K562 (cell line): ENCODE measurements around the gene RNASE4. TPM values are rescaled to one million over a fixed set of nuclear protein-coding genes. Genes with fewer than 3 reads are reported as not detected.

ENCODE experiments used
- ATAC-seq: fragments of 200-7000 bp; cut with Tn5 transposase; 3 replicates; pipeline ENCODE4 v1.9.1; 2020; ENCODE audit warnings: moderate library complexity
- Bru-seq: library from RNA; stranded (reverse); fragments of 400-500 nt; gene quantifications from one replicate; lab custom pipeline; 2021; lab: Mats Ljungman, UMichigan
- BruChase-seq, 2 experiments: library from RNA; stranded (reverse); fragments of 400-500 nt; gene quantifications; one replicate each; lab custom pipeline; 2021; lab: Mats Ljungman, UMichigan
- BruUV-seq: library from RNA; stranded (reverse); fragments of 400-500 nt; replicated peaks from 2 replicates; lab custom pipeline; 2021; lab: Mats Ljungman, UMichigan
- CTCF ChIA-PET: fragments of 300-600 bp; formaldehyde crosslinking; extraction: SDS; loops from one replicate; lab custom pipeline; 2021; ENCODE audit warnings: low intra/inter-chr PET ratio; lab: Yijun Ruan, JAX
- POLR2A ChIA-PET: fragments of 300-600, 350-650 bp; sonication (Branson Sonifier 250); formaldehyde crosslinking; extraction: SDS; loops from one replicate; lab custom pipeline; 2021; ENCODE audit warnings: antibody characterized with exemption, inconsistent platforms; lab: Yijun Ruan, JAX
- DNase-seq, 4 experiments: peaks; one replicate each; pipeline versions ENCODE4 v3.0.0 to v3.0.0-alpha.2; 2011 to 2018; ENCODE audit warnings: low spot score in 3 of 4, mixed read lengths in 3 of 4; ENCODE audit errors: extremely low read depth in 1 of 4
- FAIRE-seq: peaks from 2 replicates; lab custom pipeline; 2011; peaks lifted over from hg19 to GRCh38; lab: Jason Lieb, UNC
- H2AFZ ChIP-seq: 2 replicates; pipeline ENCODE4 v1.6.0; 2011; ENCODE audit warnings: low read depth, low read length, control low read depth, inconsistent platforms
- H3K27ac ChIP-seq: fragments of 200-600 bp; 3 replicates; pipeline ENCODE4 v1.8.0; 2011; ENCODE audit warnings: low read depth, mild to moderate bottlenecking, control low read depth, inconsistent platforms, low read length, moderate library complexity, mixed read lengths; ENCODE audit errors: extremely low read depth
- H3K27me3 ChIP-seq, 2 experiments: fragments of 300-600 bp in 1 of 2; 2 replicates in 1 of 2; 3 replicates in 1 of 2; pipeline versions ENCODE4 v1.6.0 to v1.8.0; 2011; ENCODE audit warnings: inconsistent platforms in 2 of 2, low read length in 2 of 2, mild to moderate bottlenecking in 1 of 2, mixed read lengths in 1 of 2, moderate library complexity in 1 of 2; ENCODE audit not compliant: control insufficient read depth in 2 of 2, insufficient read depth in 2 of 2
- H3K36me3 ChIP-seq: fragments of 300-600 bp; 3 replicates; pipeline ENCODE4 v1.8.0; 2011; ENCODE audit warnings: mild to moderate bottlenecking, low read length, inconsistent platforms; ENCODE audit not compliant: control insufficient read depth, insufficient read depth
- H3K4me1 ChIP-seq, 2 experiments: fragments of 200-600 bp in 1 of 2; replicated peaks in 1 of 2; 2 replicates in 1 of 2; 3 replicates in 1 of 2; pipeline versions ENCODE4 v1.5.1 to v1.8.0; 2011; ENCODE audit warnings: inconsistent platforms in 2 of 2, low read length in 2 of 2, mild to moderate bottlenecking in 1 of 2, mixed read lengths in 1 of 2, moderate library complexity in 1 of 2; ENCODE audit not compliant: control insufficient read depth in 2 of 2, insufficient read depth in 2 of 2
- H3K4me2 ChIP-seq: 2 replicates; pipeline ENCODE4 v1.6.1; 2011; ENCODE audit warnings: low read length, control low read depth, inconsistent platforms, mixed read lengths; ENCODE audit not compliant: insufficient read depth
- H3K4me3 ChIP-seq: fragments of 200-600 bp; sonication (generic), shearing (Covaris generic); 2 replicates; pipeline ENCODE4 v1.5.1; 2016; ENCODE audit warnings: control low read depth, inconsistent platforms
- H3K79me2 ChIP-seq: fragments of 200-600 bp; 3 replicates; pipeline ENCODE4 v1.8.0; 2011; ENCODE audit warnings: low read length, inconsistent platforms; ENCODE audit not compliant: control insufficient read depth, insufficient read depth
- H3K9ac ChIP-seq, 2 experiments: 2 replicates each; pipeline versions ENCODE4 v1.6.0 to v1.6.1; 2011; ENCODE audit warnings: low read depth in 2 of 2, low read length in 2 of 2, control low read depth in 1 of 2, inconsistent platforms in 1 of 2, mild to moderate bottlenecking in 1 of 2, mixed read lengths in 1 of 2; ENCODE audit not compliant: insufficient read depth in 1 of 2
- H3K9me1 ChIP-seq: one replicate; pipeline ENCODE4 v1.6.0; 2011; ENCODE audit warnings: inconsistent platforms, mild to moderate bottlenecking, low read length, moderate library complexity; ENCODE audit not compliant: control insufficient read depth, insufficient read depth
- H3K9me3 ChIP-seq: replicated peaks from 2 replicates; pipeline ENCODE4 v1.5.1; 2011; ENCODE audit warnings: low read depth, low read length, inconsistent platforms; ENCODE audit not compliant: control insufficient read depth, insufficient read depth
- H4K20me1 ChIP-seq: replicated peaks from 2 replicates; pipeline ENCODE4 v1.6.1; 2011; ENCODE audit warnings: low read length, inconsistent platforms, mixed read lengths; ENCODE audit not compliant: control insufficient read depth, insufficient read depth
- ATF7 ChIP-seq: fragments of 450-650 bp; IDR thresholded peaks from 2 replicates; pipeline ENCODE4 v1.7.1; 2014; ENCODE audit warnings: mild to moderate bottlenecking, moderate library complexity
- DPF2 ChIP-seq: fragments of 450-650 bp; IDR thresholded peaks from 2 replicates; pipeline ENCODE4 v1.6.1; 2016
- MAFK ChIP-seq: IDR thresholded peaks from 2 replicates; pipeline ENCODE4 v1.6.1; 2011; ENCODE audit warnings: low read length, improper control_type of control experiment
- NCOR1 ChIP-seq: fragments of 450-650 bp; IDR thresholded peaks from 2 replicates; pipeline ENCODE4 v1.6.1; 2016; ENCODE audit warnings: mild to moderate bottlenecking, moderate library complexity
- NR2C2 ChIP-seq, 2 experiments: fragments of 200-800 bp in 1 of 2; sonication (Bioruptor generic) in 1 of 2; sonication (generic) in 1 of 2; formaldehyde crosslinking in 1 of 2; IDR thresholded peaks; 2 replicates each; pipeline versions ENCODE4 v1.6.1 to v1.8.0; 2016 to 2022; ENCODE audit warnings: mild to moderate bottlenecking in 1 of 2, missing compliant biosample characterization in 1 of 2, missing genetic modification characterization in 1 of 2, missing genetic modification reagents in 1 of 2
- OTX1 ChIP-seq: fragments of 450-650 bp; formaldehyde crosslinking; IDR thresholded peaks from 2 replicates; pipeline ENCODE4 v1.4.0; 2022; ENCODE audit warnings: mild to moderate bottlenecking
- PHF21A ChIP-seq: fragments of 450-650 bp; IDR thresholded peaks from 2 replicates; pipeline ENCODE4 v1.6.1; 2017; ENCODE audit warnings: low read depth, borderline replicate concordance
- RBBP5 ChIP-seq: fragments of 200-600 bp; sonication (generic); IDR thresholded peaks from 2 replicates; pipeline ENCODE4 v1.6.1; 2012; ENCODE audit warnings: borderline replicate concordance, mild to moderate bottlenecking, low read length, control low read depth, inconsistent platforms; ENCODE audit not compliant: insufficient read depth, poor library complexity, severe bottlenecking
- SNRNP70 ChIP-seq: fragments of 200-400 bp; formaldehyde crosslinking; optimal IDR thresholded peaks from 2 replicates; pipeline ENCODE3; 2017; ENCODE audit warnings: low read depth, low read length
- XRCC4 ChIP-seq: IDR thresholded peaks from one replicate; pipeline ENCODE4 v1.6.1; 2011; ENCODE audit not compliant: insufficient read depth, insufficient read length; ENCODE audit errors: extremely low read depth
- ZNF592 ChIP-seq: fragments of 450-650 bp; IDR thresholded peaks from 2 replicates; pipeline ENCODE4 v1.6.1; 2017; ENCODE audit warnings: antibody characterized with exemption, mild to moderate bottlenecking
- ZNF766 ChIP-seq: fragments of 200-800 bp; sonication (Bioruptor generic); conservative IDR thresholded peaks from 2 replicates; pipeline ENCODE4 v1.6.1; 2016; ENCODE audit warnings: missing genetic modification characterization, missing compliant biosample characterization
- WGBS: fragments of 100-300 bp; shearing (Covaris generic); methylation state at CpG from one replicate; pipeline ENCODE4 v1.1.6; 2016; ENCODE audit warnings: low coverage, mixed read lengths; ENCODE audit not compliant: insufficient coverage; ENCODE audit errors: missing lambda C conversion rate; 5-methylcytosine and 5-hydroxymethylcytosine counted together
- in situ Hi-C: fragments of 300-500 bp; cut with MboI; formaldehyde crosslinking; loops from 4 replicates; pipeline ENCODE4 v1.15.0; 2018; ENCODE audit warnings: inconsistent platforms, mixed read lengths
- intact Hi-C: fragments of 100-400 bp; cut with micrococcal nuclease; formaldehyde crosslinking; loops from 2 replicates; pipeline ENCODE4 v1.14.2; 2022
- long read RNA-seq, 3 experiments: library from polyadenylated mRNA in 2 of 3; library from RNA in 1 of 3; unstranded in 2 of 3; stranded (forward) in 1 of 3; transcript quantifications; one replicate each; pipeline ENCODE4 v2.0.0, GENCODE V29; 2019 to 2022
- polyA minus RNA-seq, 3 experiments: library from RNA; depleted of rRNA, polyadenylated mRNA; stranded (reverse); fragments of >200 nt; gene quantifications; 2 replicates each; pipeline ENCODE4 v1.2.3, GENCODE V29; 2011
- polyA plus RNA-seq, 8 experiments: library from polyadenylated mRNA; depleted of rRNA in 4 of 8; stranded (reverse) in 5 of 8; unstranded in 3 of 8; fragments of >200 nt; fragmentation: Nextera tagmentation in 2 of 8; fragmentation: Illumina TruSeq in 1 of 8; extraction: Ambion mirVana in 2 of 8; extraction: Trizol in 1 of 8; gene quantifications; 2 replicates each; pipeline versions ENCODE4 v1.2.1 to v1.2.3, GENCODE V29; 2011 to 2014; ENCODE audit warnings: inconsistent platforms in 1 of 8, missing spikeins in 1 of 8
- total RNA-seq, 7 experiments: library from RNA; depleted of rRNA in 6 of 7; stranded (reverse); fragments of >200 nt in 6 of 7; fragmentation: Illumina TruSeq in 2 of 7; extraction: Trizol in 2 of 7; gene quantifications; 2 replicates each; pipeline versions ENCODE4 v1.2.1 to v1.2.3, GENCODE V29; 2011 to 2021; ENCODE audit warnings: low replicate concordance in 1 of 7

RNASE4 gene, protein sequence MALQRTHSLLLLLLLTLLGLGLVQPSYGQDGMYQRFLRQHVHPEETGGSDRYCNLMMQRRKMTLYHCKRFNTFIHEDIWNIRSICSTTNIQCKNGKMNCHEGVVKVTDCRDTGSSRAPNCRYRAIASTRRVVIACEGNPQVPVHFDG
- total RNA-seq (2011; cell fraction: chromatin; rRNA removed; ENCODE audit: low replicate concordance): not detected in 2 replicates
- 0.13 TPM in 1 of 2 replicates, not detected in the other for total RNA-seq (2011; cell fraction: nucleolus; rRNA removed)
- total RNA-seq (2011; cell fraction: nucleoplasm; rRNA removed): 0.38 TPM in 1 of 2 replicates, not detected in the other
- total RNA-seq (2014; rRNA removed) (0.09 and 0.12 TPM in 2 replicates), total RNA-seq (2014; rRNA removed; fragmentation: Illumina TruSeq; extraction: Trizol) (0.22 TPM in 1 of 2 replicates, not detected in the other), total RNA-seq (2015; rRNA removed; fragmentation: Illumina TruSeq; extraction: Trizol) (not detected in 2 replicates), total RNA-seq (2021) (0.22 and 0.29 TPM in 2 replicates), polyA plus RNA-seq (2011; rRNA removed) (0.10 and 0.53 TPM in 2 replicates), polyA plus RNA-seq (2014; fragmentation: Illumina TruSeq; extraction: Trizol) (0.09 TPM in 1 of 2 replicates, not detected in the other), polyA plus RNA-seq (2014; fragmentation: Nextera tagmentation; extraction: Ambion mirVana) (under 1 TPM; 0.13 to 0.14 TPM), polyA plus RNA-seq (2014; rRNA removed) (not detected in 2 replicates), polyA minus RNA-seq (2011; rRNA and poly(A)+ RNA removed) (0.39 TPM in 1 of 2 replicates, not detected in the other), Bru-seq, nascent RNA (percentile 25 among the genes with signal in this experiment), BruChase-seq, experiment 1, labeled RNA remaining after a 2-hour chase (percentile 19 among the genes with signal in this experiment), BruChase-seq, experiment 2, labeled RNA remaining after a 6-hour chase (not detected)
- 0.12 and 0.46 TPM in 2 replicates for polyA plus RNA-seq (2011; cell fraction: cytosol; rRNA removed)
- polyA plus RNA-seq (2011; cell fraction: nucleus; rRNA removed): 0.11 and 0.18 TPM in 2 replicates
- polyA plus RNA-seq (2012): 0.14 and 0.64 TPM in 2 replicates
- polyA minus RNA-seq (2011; cell fraction: cytosol; rRNA and poly(A)+ RNA removed): not detected in 2 replicates
- polyA minus RNA-seq (2011; cell fraction: nucleus; rRNA and poly(A)+ RNA removed): not detected in 2 replicates
- long read RNA-seq, experiment 1: 0 reads
- long read RNA-seq, experiment 2: 0 reads
- long read RNA-seq, experiment 3: 0 reads

GRCh38 chr14:20683891-20684661 is at the start of gene RNASE4:
Gene RNASE4, plus strand, starts transcription at chr14:20684560. Its CDS starts 14,812 bp downstream, at chr14:20699372.
- intact Hi-C loops (loop anchor here (1.0 to 5.0 kb wide), 3 partner anchors 51 to 342 kb away; partner anchors contain the start of gene PARP2), in situ Hi-C loops (loop anchor here (5.0 kb wide), 1 partner anchor 52 kb away; no protein-coding TSS in a partner anchor)
- H3K4me1 ChIP-seq: peaks cover 10 to 13% of the 10 kb centered on the region in 2 experiments; a peak in 3 of 5 replicates
- peak within 1 kb of the TSS; percentile 74 to 90 for H3K9ac ChIP-seq
- H3K27ac ChIP-seq: peak within 1 kb of the TSS; percentile 65; the same call in 2 of the 3 replicates
- no peaks in the 10 kb centered on the region for H3K36me3 ChIP-seq
- POLR2A ChIA-PET: interaction anchor here (0.6 to 0.9 kb wide), 3 partner anchors 63 to 316 kb away, joined by 3 read pairs; no protein-coding TSS in a partner anchor
- H3K9me3 ChIP-seq: no peaks in the 10 kb centered on the region
- DNase-seq (peak; percentile 61 to 81 (median 70)), ATAC-seq (peak; percentile 52), FAIRE-seq (peak; percentile 73)
- no TSS peak for BruUV-seq
- H2AFZ ChIP-seq: peak within 1 kb of the TSS; percentile 91
- H3K79me2 ChIP-seq: no peaks in the 10 kb centered on the region
- WGBS: 2% methylated on average over 33 of the region's 42 CpGs
- CTCF ChIA-PET: interaction anchor here (0.7 kb wide), 1 partner anchor 412 kb away, joined by 3 read pairs; no protein-coding TSS in a partner anchor
- H3K9me1 ChIP-seq: no peaks in the 10 kb centered on the region
- peaks cover 9% of the 10 kb centered on the region; the same call in 1 of the 2 replicates for H4K20me1 ChIP-seq
- no peaks in the 10 kb centered on the region for H3K27me3 ChIP-seq
- peak within 1 kb of the TSS; percentile 75 for H3K4me3 ChIP-seq
- peak within 1 kb of the TSS; percentile 94 for H3K4me2 ChIP-seq
- peak; percentile 76 for TF ChIP-seq RBBP5
- no peak for TF ChIP-seq NR2C2 (CRISPR knock-in tag; IDR thresholded peaks at IDR 0.05)
- no peak for TF ChIP-seq NR2C2 (tag; IDR thresholded peaks at IDR 0.05)
- TF ChIP-seq DPF2: no peak
- TF ChIP-seq ATF7: peak; percentile 33; the same call in 1 of the 2 replicates
- no peak for TF ChIP-seq PHF21A
- TF ChIP-seq MAFK: no peak
- TF ChIP-seq OTX1 (CRISPR knock-in tag): no peak
- TF ChIP-seq ZNF592: peak; percentile 72
- TF ChIP-seq XRCC4: no peak
- TF ChIP-seq ZNF766: no peak; the same call in 1 of the 2 replicates
- TF ChIP-seq SNRNP70: no peak
- no peak for TF ChIP-seq NCOR1
